ENCODE measurements around the gene PPM1B. TPM values are rescaled to one million over a fixed set of nuclear protein-coding genes. Genes with fewer than 3 reads are reported as not detected.
"Not testable (repeated sequence)": the region's sequence is repeated elsewhere in the genome, so short reads cannot be mapped to it uniquely, and the experiment has no call there.

Gene PPM1B
- total and polyA plus RNA-seq, 2 donors (not counting 1 experiment from before 2014, with no cell fraction given) = 15.3 to 81.4 TPM

DNA sequence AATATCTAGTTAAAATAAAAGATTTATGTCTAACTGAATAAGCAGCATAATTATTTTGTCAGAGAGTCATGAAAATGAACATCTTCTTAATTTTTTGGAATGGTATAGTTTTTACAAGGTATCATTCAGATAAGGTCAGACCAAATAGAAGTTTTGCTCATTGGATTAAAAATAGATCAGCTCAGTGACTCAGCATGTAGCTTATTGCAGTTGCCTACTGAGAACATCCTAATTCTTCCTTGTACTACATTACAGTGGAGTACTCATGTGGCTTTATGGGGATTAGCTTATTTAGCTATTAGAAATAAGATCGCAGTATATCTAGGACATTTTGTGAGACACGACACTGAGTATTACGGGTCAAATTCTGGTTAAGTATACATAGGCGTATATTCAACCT is 38.2 kb upstream of the PPM1B start:
- H3K4me2 ChIP-seq (replicated peaks; ENCODE audit: low read depth, low read length, poor library complexity, severe bottlenecking) = no peak overlapping the region

GRCh38 chr2:44131177-44131576 is 37.5 kb upstream of the PPM1B start:
- CTCF ChIA-PET = no interaction called here
- H3K9ac ChIP-seq (ENCODE audit: low read length) = no peak overlapping the region
- TF ChIP-seq EZH2 (IDR thresholded peaks at IDR 0.05; ENCODE audit: borderline replicate concordance, insufficient read depth, low read depth, low read length, poor library complexity, severe bottlenecking) = no peak
- TF ChIP-seq, protein P1, sequence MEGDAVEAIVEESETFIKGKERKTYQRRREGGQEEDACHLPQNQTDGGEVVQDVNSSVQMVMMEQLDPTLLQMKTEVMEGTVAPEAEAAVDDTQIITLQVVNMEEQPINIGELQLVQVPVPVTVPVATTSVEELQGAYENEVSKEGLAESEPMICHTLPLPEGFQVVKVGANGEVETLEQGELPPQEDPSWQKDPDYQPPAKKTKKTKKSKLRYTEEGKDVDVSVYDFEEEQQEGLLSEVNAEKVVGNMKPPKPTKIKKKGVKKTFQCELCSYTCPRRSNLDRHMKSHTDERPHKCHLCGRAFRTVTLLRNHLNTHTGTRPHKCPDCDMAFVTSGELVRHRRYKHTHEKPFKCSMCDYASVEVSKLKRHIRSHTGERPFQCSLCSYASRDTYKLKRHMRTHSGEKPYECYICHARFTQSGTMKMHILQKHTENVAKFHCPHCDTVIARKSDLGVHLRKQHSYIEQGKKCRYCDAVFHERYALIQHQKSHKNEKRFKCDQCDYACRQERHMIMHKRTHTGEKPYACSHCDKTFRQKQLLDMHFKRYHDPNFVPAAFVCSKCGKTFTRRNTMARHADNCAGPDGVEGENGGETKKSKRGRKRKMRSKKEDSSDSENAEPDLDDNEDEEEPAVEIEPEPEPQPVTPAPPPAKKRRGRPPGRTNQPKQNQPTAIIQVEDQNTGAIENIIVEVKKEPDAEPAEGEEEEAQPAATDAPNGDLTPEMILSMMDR (IDR thresholded peaks at IDR 0.05) = no peak
- no peaks in the 10 kb centered on the region for H4K20me1 ChIP-seq (ENCODE audit: control insufficient read depth, insufficient read depth, low read length, poor library complexity, severe bottlenecking)
- intact Hi-C loops (cut with micrococcal nuclease) = no loop called here
- H2AFZ ChIP-seq (ENCODE audit: insufficient read depth, low read depth, low read length, poor library complexity, severe bottlenecking) = no peak overlapping the region
- Mint-ChIP-seq H3K4me1 (no peaks in the 10 kb centered on the region), H3K4me3 (no peak overlapping the region), H3K27me3 (peaks cover 7% of the 10 kb centered on the region), H3K9me3 (ENCODE audit: insufficient read depth) (peaks cover 10% of the 10 kb centered on the region), H3K27ac (no peak overlapping the region)
- no peaks in the 10 kb centered on the region for H3K79me2 ChIP-seq (ENCODE audit: control insufficient read depth, insufficient read depth, low read length)
- H3K27me3 ChIP-seq (replicated peaks in 1 of 4; ENCODE audit: control extremely low read depth in 1 of 4, control insufficient read depth in 3 of 4, insufficient read depth in 4 of 4, low read length in 3 of 4) = peaks cover 0 to 2% (median 0%) of the 10 kb centered on the region in 4 experiments
- H3K4me3 ChIP-seq (ENCODE audit: control extremely low read depth in 1 of 5, extremely low read depth in 1 of 5, insufficient read depth in 1 of 5, low read depth in 2 of 5, low read length in 4 of 5) = no peak overlapping the region
- H3K4me1 ChIP-seq (ENCODE audit: control insufficient read depth in 2 of 2, insufficient read depth in 2 of 2, low read length in 2 of 2) = no peaks in the 10 kb centered on the region
- H3K36me3 ChIP-seq (replicated peaks in 1 of 2; ENCODE audit: control extremely low read depth in 1 of 2, control insufficient read depth in 1 of 2, extremely low read depth in 1 of 2, insufficient read depth in 2 of 2, low read length in 1 of 2) = no peaks in the 10 kb centered on the region
- H3K9me3 ChIP-seq (ENCODE audit: control extremely low read depth in 1 of 3, control insufficient read depth in 2 of 3, insufficient read depth in 1 of 3, low read length in 2 of 3) = peaks cover 0 to 8% (median 0%) of the 10 kb centered on the region in 3 donors
- ATAC-seq (ENCODE audit: low read depth) (no peak), DNase-seq (no peak)
- H3K27ac ChIP-seq (ENCODE audit: low read length in 2 of 2) = no peak overlapping the region
- POLR2A ChIA-PET = no interaction called here
- H3K4me2 ChIP-seq (replicated peaks; ENCODE audit: low read depth, low read length, poor library complexity, severe bottlenecking) = no peak overlapping the region

More for the DNA sequence above, 38.2 kb upstream of the PPM1B start:
- Mint-ChIP-seq H3K27ac (no peak overlapping the region), H3K4me3 (no peak overlapping the region), H3K9me3 (ENCODE audit: insufficient read depth) (peaks cover 10% of the 10 kb centered on the region), H3K4me1 (no peaks in the 10 kb centered on the region), H3K27me3 (peaks cover 7% of the 10 kb centered on the region)
- Histone ChIP-seq H3K27me3 (replicated peaks in 1 of 4; ENCODE audit: control extremely low read depth in 1 of 4, control insufficient read depth in 3 of 4, insufficient read depth in 4 of 4, low read length in 3 of 4) (peaks cover 0 to 2% (median 0%) of the 10 kb centered on the region in 4 experiments), H3K9ac (ENCODE audit: low read length) (no peak overlapping the region), H3K36me3 (replicated peaks in 1 of 2; ENCODE audit: control extremely low read depth in 1 of 2, control insufficient read depth in 1 of 2, extremely low read depth in 1 of 2, insufficient read depth in 2 of 2, low read length in 1 of 2) (no peaks in the 10 kb centered on the region), H3K27ac (ENCODE audit: low read length in 2 of 2) (no peak overlapping the region), H3K9me3 (ENCODE audit: control extremely low read depth in 1 of 3, control insufficient read depth in 2 of 3, insufficient read depth in 1 of 3, low read length in 2 of 3) (peaks cover 0 to 8% (median 0%) of the 10 kb centered on the region in 3 donors), H4K20me1 (ENCODE audit: control insufficient read depth, insufficient read depth, low read length, poor library complexity, severe bottlenecking) (no peaks in the 10 kb centered on the region), H2AFZ (ENCODE audit: insufficient read depth, low read depth, low read length, poor library complexity, severe bottlenecking) (no peak overlapping the region), H3K4me3 (ENCODE audit: control extremely low read depth in 1 of 5, extremely low read depth in 1 of 5, insufficient read depth in 1 of 5, low read depth in 2 of 5, low read length in 4 of 5) (no peak overlapping the region), H3K4me1 (ENCODE audit: control insufficient read depth in 2 of 2, insufficient read depth in 2 of 2, low read length in 2 of 2) (no peaks in the 10 kb centered on the region), H3K79me2 (ENCODE audit: control insufficient read depth, insufficient read depth, low read length) (no peaks in the 10 kb centered on the region)
- no peak for DNase-seq
- ChIA-PET POLR2A (no interaction called here), CTCF (no interaction called here)
- no peak for TF ChIP-seq EZH2 (IDR thresholded peaks at IDR 0.05; ENCODE audit: borderline replicate concordance, insufficient read depth, low read depth, low read length, poor library complexity, severe bottlenecking)
- TF ChIP-seq, protein P1 (IDR thresholded peaks at IDR 0.05) = no peak
- intact Hi-C loops (cut with micrococcal nuclease) = no loop called here
- no peak for ATAC-seq (ENCODE audit: low read depth)
- no CpG with 5 or more reads among the region's 4 CpGs for WGBS (ENCODE audit: insufficient coverage)

DNA sequence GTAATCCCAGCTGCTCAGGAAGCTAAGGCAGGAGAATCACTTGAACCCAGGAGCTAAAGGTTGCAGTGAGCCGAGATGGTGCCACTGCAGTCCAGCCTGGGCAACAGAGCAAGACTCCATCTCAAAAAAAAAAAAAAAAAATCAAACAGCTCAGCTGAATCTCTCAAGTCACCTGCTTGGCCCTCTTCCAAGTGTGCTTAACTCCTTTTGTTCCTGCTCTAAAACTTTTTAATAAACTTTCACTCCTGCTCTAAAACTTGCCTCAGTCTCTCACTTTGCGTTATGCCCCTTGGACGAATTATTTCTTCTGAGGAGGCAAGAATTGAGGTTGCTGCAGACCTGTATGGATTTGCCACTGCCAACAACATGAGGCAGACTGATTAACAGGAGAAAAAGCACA is 35.1 kb upstream of the PPM1B start:
- intact Hi-C loops (cut with micrococcal nuclease); H3K9ac ChIP-seq (ENCODE audit: low read length); H3K4me2 ChIP-seq (replicated peaks; ENCODE audit: low read depth, low read length, poor library complexity, severe bottlenecking); H2AFZ ChIP-seq (ENCODE audit: insufficient read depth, low read depth, low read length, poor library complexity, severe bottlenecking); H3K27ac Mint-ChIP-seq; H3K4me1 ChIP-seq (ENCODE audit: control insufficient read depth in 2 of 2, insufficient read depth in 2 of 2, low read length in 2 of 2); H3K9me3 ChIP-seq (ENCODE audit: control extremely low read depth in 1 of 3, control insufficient read depth in 2 of 3, insufficient read depth in 1 of 3, low read length in 2 of 3); ATAC-seq (ENCODE audit: low read depth); CTCF ChIA-PET; H3K27ac ChIP-seq (ENCODE audit: low read length in 2 of 2); H3K4me3 ChIP-seq (ENCODE audit: control extremely low read depth in 1 of 5, extremely low read depth in 1 of 5, insufficient read depth in 1 of 5, low read depth in 2 of 5, low read length in 4 of 5); H3K4me3 Mint-ChIP-seq; H3K27me3 ChIP-seq (replicated peaks in 1 of 4; ENCODE audit: control extremely low read depth in 1 of 4, control insufficient read depth in 3 of 4, insufficient read depth in 4 of 4, low read length in 3 of 4); H3K79me2 ChIP-seq (ENCODE audit: control insufficient read depth, insufficient read depth, low read length); H3K4me1 Mint-ChIP-seq; H4K20me1 ChIP-seq (ENCODE audit: control insufficient read depth, insufficient read depth, low read length, poor library complexity, severe bottlenecking); DNase-seq; H3K36me3 ChIP-seq (replicated peaks in 1 of 2; ENCODE audit: control extremely low read depth in 1 of 2, control insufficient read depth in 1 of 2, extremely low read depth in 1 of 2, insufficient read depth in 2 of 2, low read length in 1 of 2): not testable (repeated sequence)
- Mint-ChIP-seq H3K27me3 (peaks cover 10% of the 10 kb centered on the region), H3K9me3 (ENCODE audit: insufficient read depth) (peaks cover 10% of the 10 kb centered on the region)
- POLR2A ChIA-PET = interaction anchor here (0.7 kb wide), 1 partner anchor 1765 kb away, joined by 5 read pairs; no protein-coding TSS in a partner anchor
- WGBS (ENCODE audit: insufficient coverage) = 55% methylated on average over 1 of the region's 3 CpGs
